H1 (cell line): ENCODE data around the gene QDPR. TPM values are rescaled to one million over a fixed set of nuclear protein-coding genes. Genes with fewer than 3 reads are reported as not detected.

Source experiments
- CTCF ChIA-PET: fragments of 300-600 bp; sonication (Branson Sonifier 250); formaldehyde crosslinking; loops from one replicate; lab custom pipeline; 2021; ENCODE audit not compliant: partially characterized antibody; lab: Charles Lee
- POLR2A ChIA-PET: fragments of 300-600 bp; sonication (Branson Sonifier 250); formaldehyde crosslinking; loops from one replicate; lab custom pipeline; 2021; ENCODE audit warnings: inconsistent platforms; ENCODE audit not compliant: partially characterized antibody; lab: Charles Lee
- DNase-seq, 2 experiments: peaks; one replicate each; pipeline versions ENCODE4 v3.0.0 to v3.0.0-alpha.2; 2010 to 2022; ENCODE audit warnings: low spot score in 2 of 2, low read depth in 1 of 2, mixed read lengths in 1 of 2
- FAIRE-seq: peaks from 2 replicates; lab custom pipeline; 2011; peaks lifted over from hg19 to GRCh38; lab: Jason Lieb, UNC
- H2AFZ ChIP-seq: 2 replicates; pipeline ENCODE4 v1.8.1; 2012; ENCODE audit warnings: low read length, inconsistent platforms
- H2AK5ac ChIP-seq: 2 replicates; pipeline ENCODE4 v1.6.1; 2013; ENCODE audit warnings: low read depth, low read length
- H2BK120ac ChIP-seq: replicated peaks from 2 replicates; pipeline ENCODE3; 2013; ENCODE audit warnings: low read depth, low read length, inconsistent platforms
- H2BK12ac ChIP-seq: 2 replicates; pipeline ENCODE4 v1.6.1; 2013; ENCODE audit warnings: low read depth, low read length
- H2BK15ac ChIP-seq: 2 replicates; pipeline ENCODE4 v1.6.1; 2013; ENCODE audit warnings: low read length
- H2BK20ac ChIP-seq: 2 replicates; pipeline ENCODE4 v1.6.1; 2013; ENCODE audit warnings: low read length
- H2BK5ac ChIP-seq: 2 replicates; pipeline ENCODE4 v1.6.1; 2013; ENCODE audit warnings: low read depth, low read length
- H3K14ac ChIP-seq: 2 replicates; pipeline ENCODE4 v1.6.1; 2013; ENCODE audit warnings: inconsistent platforms; ENCODE audit not compliant: insufficient read length
- H3K18ac ChIP-seq: 2 replicates; pipeline ENCODE4 v1.6.1; 2013; ENCODE audit warnings: low read length; ENCODE audit errors: extremely low read depth
- H3K23ac ChIP-seq: 2 replicates; pipeline ENCODE4 v1.6.1; 2013; ENCODE audit warnings: inconsistent platforms; ENCODE audit not compliant: insufficient read length
- H3K23me2 ChIP-seq: 2 replicates; pipeline ENCODE4 v1.6.1; 2013; ENCODE audit warnings: low read depth, low read length
- H3K27ac ChIP-seq: 2 replicates; pipeline ENCODE4 v1.6.1; 2011; ENCODE audit warnings: low read depth, low read length, inconsistent platforms
- H3K27me3 ChIP-seq, 4 experiments: replicated peaks in 1 of 4; 1 replicate in 1 of 4; 2 replicates in 3 of 4; pipeline versions ENCODE4 v1.6.1 to v1.8.1; 2011 to 2013; ENCODE audit warnings: low read length in 3 of 4, mild to moderate bottlenecking in 3 of 4, inconsistent platforms in 2 of 4, mixed read lengths in 2 of 4, moderate library complexity in 1 of 4; ENCODE audit not compliant: control insufficient read depth in 3 of 4, insufficient read depth in 3 of 4; ENCODE audit errors: extremely low read depth in 1 of 4
- H3K36me3 ChIP-seq, 4 experiments: 2 replicates each; pipeline versions ENCODE4 v1.6.1 to v1.8.1; 2011 to 2013; ENCODE audit warnings: mild to moderate bottlenecking in 4 of 4, low read length in 3 of 4, moderate library complexity in 2 of 4, control low read depth in 1 of 4, inconsistent platforms in 1 of 4; ENCODE audit not compliant: insufficient read depth in 4 of 4, control insufficient read depth in 2 of 4
- H3K4ac ChIP-seq: replicated peaks from 2 replicates; pipeline ENCODE3; 2013; ENCODE audit warnings: low read length, low read depth, mixed read lengths, inconsistent platforms; ENCODE audit not compliant: insufficient read length
- H3K4me1 ChIP-seq, 4 experiments: replicated peaks in 1 of 4; 1 replicate in 1 of 4; 2 replicates in 3 of 4; pipeline versions ENCODE4 v1.6.1 to v1.8.1; 2011 to 2013; ENCODE audit warnings: low read length in 3 of 4, inconsistent platforms in 2 of 4, mixed read lengths in 1 of 4; ENCODE audit not compliant: insufficient read depth in 4 of 4, control insufficient read depth in 3 of 4
- H3K4me2 ChIP-seq, 2 experiments: 2 replicates each; pipeline versions ENCODE4 v1.6.1 to v1.8.1; 2011 to 2013; ENCODE audit warnings: low read depth in 2 of 2, low read length in 2 of 2, control low read depth in 1 of 2, inconsistent platforms in 1 of 2, mild to moderate bottlenecking in 1 of 2; ENCODE audit not compliant: insufficient read depth in 1 of 2
- H3K4me3 ChIP-seq, 4 experiments: fragments of 200-600, 300-600 bp in 1 of 4; sonication (generic), shearing (Covaris generic), sonication (Bioruptor Twin) in 1 of 4; 2 replicates each; pipeline versions ENCODE4 v1.5.1 to v1.8.1; 2011 to 2016; ENCODE audit warnings: low read length in 4 of 4, low read depth in 3 of 4, control low read depth in 2 of 4, inconsistent platforms in 2 of 4, mild to moderate bottlenecking in 2 of 4, mixed read lengths in 1 of 4, moderate library complexity in 1 of 4; ENCODE audit not compliant: insufficient read depth in 2 of 4; ENCODE audit errors: extremely low read depth in 1 of 4
- H3K56ac ChIP-seq: replicated peaks from 2 replicates; pipeline ENCODE3; 2013; ENCODE audit warnings: low read depth, mild to moderate bottlenecking, mixed read lengths, low read length, inconsistent platforms; ENCODE audit not compliant: insufficient read length
- H3K79me1 ChIP-seq: 2 replicates; pipeline ENCODE4 v1.6.1; 2013; ENCODE audit warnings: low read depth, low read length, control low read depth
- H3K79me2 ChIP-seq, 2 experiments: 2 replicates each; pipeline versions ENCODE4 v1.6.1 to v1.8.1; 2012 to 2013; ENCODE audit warnings: low read length in 2 of 2, mild to moderate bottlenecking in 2 of 2, inconsistent platforms in 1 of 2; ENCODE audit not compliant: insufficient read depth in 2 of 2, control insufficient read depth in 1 of 2
- H3K9ac ChIP-seq, 4 experiments: replicated peaks in 1 of 4; 1 replicate in 1 of 4; 2 replicates in 3 of 4; pipeline versions ENCODE4 v1.6.1 to v1.8.1; 2011 to 2013; ENCODE audit warnings: low read depth in 3 of 4, low read length in 3 of 4, control low read depth in 2 of 4, mild to moderate bottlenecking in 2 of 4, moderate library complexity in 2 of 4, inconsistent platforms in 1 of 4; ENCODE audit errors: extremely low read depth in 1 of 4
- H3K9me3 ChIP-seq, 2 experiments: 2 replicates each; pipeline versions ENCODE4 v1.6.1 to v1.8.1; 2012 to 2013; ENCODE audit warnings: mild to moderate bottlenecking in 2 of 2, moderate library complexity in 2 of 2, control low read depth in 1 of 2, inconsistent platforms in 1 of 2, low read depth in 1 of 2, low read length in 1 of 2, mixed read lengths in 1 of 2; ENCODE audit not compliant: insufficient read depth in 2 of 2
- H4K20me1 ChIP-seq, 2 experiments: replicated peaks in 1 of 2; 2 replicates each; pipeline versions ENCODE3 to v1.8.1; 2011 to 2013; ENCODE audit warnings: inconsistent platforms in 2 of 2, low read length in 2 of 2, mild to moderate bottlenecking in 1 of 2; ENCODE audit not compliant: insufficient read depth in 2 of 2, control insufficient read depth in 1 of 2
- H4K5ac ChIP-seq: 2 replicates; pipeline ENCODE4 v1.6.1; 2013; ENCODE audit warnings: low read length, low read depth, mixed read lengths, inconsistent platforms; ENCODE audit not compliant: insufficient read length
- H4K8ac ChIP-seq: 2 replicates; pipeline ENCODE4 v1.8.0; 2013; ENCODE audit warnings: mild to moderate bottlenecking, moderate library complexity, low read length, inconsistent platforms; ENCODE audit not compliant: insufficient read depth; ENCODE audit errors: extremely low read depth
- H4K91ac ChIP-seq: replicated peaks from 2 replicates; pipeline ENCODE3; 2013; ENCODE audit warnings: low read length, mixed read lengths, inconsistent platforms; ENCODE audit not compliant: insufficient read length
- ASH2L ChIP-seq: fragments of 200-600, 300-600 bp; sonication (generic); IDR thresholded peaks from one replicate; pipeline ENCODE4 v1.7.1; 2017; ENCODE audit warnings: low read length
- BACH1 ChIP-seq: IDR thresholded peaks from 2 replicates; pipeline ENCODE4 v1.6.1; 2012; ENCODE audit warnings: low read length, improper control_type of control experiment
- CBX8 ChIP-seq: fragments of 300-800, 300-1000 bp; sonication (generic); IDR thresholded peaks from 2 replicates; pipeline ENCODE4 v1.7.1; 2016; ENCODE audit warnings: low read depth, low read length, borderline replicate concordance
- CREB1 ChIP-seq: IDR thresholded peaks from 2 replicates; pipeline ENCODE4 v1.6.1; 2012; ENCODE audit warnings: inconsistent platforms
- CTBP2 ChIP-seq: IDR thresholded peaks from 2 replicates; pipeline ENCODE4 v1.7.0; 2011; ENCODE audit warnings: borderline replicate concordance, mild to moderate bottlenecking, moderate library complexity, mixed read lengths, low read length; ENCODE audit not compliant: insufficient read depth, insufficient read length
- EP300 ChIP-seq, 2 experiments: IDR thresholded peaks; 1 replicate in 1 of 2; 2 replicates in 1 of 2; pipeline ENCODE4 v1.6.1; 2011 to 2012; ENCODE audit warnings: low read depth in 2 of 2, low read length in 2 of 2, mild to moderate bottlenecking in 2 of 2, borderline replicate concordance in 1 of 2, inconsistent platforms in 1 of 2, moderate library complexity in 1 of 2
- EZH2 ChIP-seq: fragments of 200-600 bp; sonication (generic); IDR thresholded peaks from 2 replicates; pipeline ENCODE4 v1.7.1; 2012; ENCODE audit warnings: low read depth, mild to moderate bottlenecking, moderate library complexity, low read length, inconsistent platforms; ENCODE audit not compliant: severe bottlenecking
- GTF2F1 ChIP-seq: IDR thresholded peaks from 2 replicates; pipeline ENCODE4 v1.6.1; 2012; ENCODE audit warnings: low read depth, low read length, improper control_type of control experiment, borderline replicate concordance
- JUND ChIP-seq: IDR thresholded peaks from 2 replicates; pipeline ENCODE4 v1.6.1; 2011; ENCODE audit warnings: mild to moderate bottlenecking, improper control_type of control experiment, low read length
- KDM5A ChIP-seq: fragments of 200-600 bp; IDR thresholded peaks from 2 replicates; pipeline ENCODE4 v1.7.1; 2012; ENCODE audit warnings: mild to moderate bottlenecking, low read length, inconsistent platforms, mixed read lengths
- WGBS, 2 experiments: shearing (Covaris generic) in 1 of 2; methylation state at CpG; one replicate each; pipeline versions ENCODE4 v1.1.6 to v1.1.7; 2013 to 2015; ENCODE audit warnings: low lambda C conversion rate in 2 of 2, mixed read lengths in 2 of 2, inconsistent platforms in 1 of 2, low coverage in 1 of 2, missing lambda C conversion rate in 1 of 2; ENCODE audit not compliant: insufficient replicate concordance in 2 of 2, insufficient coverage in 1 of 2, insufficient read length in 1 of 2; ENCODE audit errors: extremely low coverage in 1 of 2, missing lambda C conversion rate in 1 of 2; 5-methylcytosine and 5-hydroxymethylcytosine counted together
- polyA plus RNA-seq, 7 experiments: library from polyadenylated mRNA; depleted of rRNA in 3 of 7; stranded (reverse) in 5 of 7; unstranded in 2 of 7; fragments of >200 nt in 5 of 7; fragments of 200-250 nt in 2 of 7; gene quantifications; 1 replicate in 5 of 7; 2 replicates in 1 of 7; 4 replicates in 1 of 7; pipeline versions ENCODE4 v1.2.1 to v1.2.3, GENCODE V29; 2011 to 2013; ENCODE audit warnings: missing spikeins in 2 of 7, mixed read lengths in 2 of 7
- total RNA-seq: library from RNA; stranded (reverse); fragmentation: NEBNext Ultra II Directional; extraction: Animal tissue kit (Norgen Biotek cat#: 25700); gene quantifications from 2 replicates; pipeline ENCODE4 v1.2.1, GENCODE V29; 2021
- TF ChIP-seq, protein P1 (sequence below), 3 experiments: IDR thresholded peaks; 1 replicate in 2 of 3; 2 replicates in 1 of 3; pipeline versions ENCODE4 v1.5.1 to v1.6.1; 2011; ENCODE audit warnings: low read length in 3 of 3, mild to moderate bottlenecking in 3 of 3, inconsistent platforms in 2 of 3, low read depth in 1 of 3, moderate library complexity in 1 of 3; ENCODE audit not compliant: insufficient read depth in 1 of 3; ENCODE audit errors: control extremely low read depth in 1 of 3

The QDPR gene
- total and polyA plus RNA-seq, 2 of the 8 experiments (the other 6 are each of a cell fraction or from before 2014, with no cell fraction given), result 33.6 to 35.9 TPM

DNA sequence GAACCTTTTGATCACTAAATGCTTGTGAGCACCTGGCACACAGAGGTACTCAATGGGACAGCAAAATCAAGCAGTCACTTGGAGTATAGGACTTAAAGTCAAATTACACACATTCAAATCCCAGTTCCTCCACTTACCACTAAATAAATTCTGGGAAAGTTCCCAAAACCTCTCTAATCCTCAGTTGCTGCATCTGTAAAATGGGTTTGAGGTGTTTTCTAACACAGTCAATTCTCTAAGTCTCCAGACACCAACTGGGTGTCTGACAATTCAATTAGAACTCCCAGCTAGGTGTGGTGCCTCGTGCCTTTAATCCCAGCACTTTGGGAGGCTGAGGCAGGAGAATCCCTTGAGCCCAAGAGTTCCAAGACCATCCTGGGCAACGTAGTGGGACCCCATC lies 19.0 kb downstream of the QDPR start:
- H3K79me1 ChIP-seq, result peaks cover 3% of the 10 kb centered on the region
- no peak overlapping the region for H3K4ac ChIP-seq
- no peak overlapping the region for H4K91ac ChIP-seq
- H3K36me3 ChIP-seq, result peaks cover 2 to 25% (median 8%) of the 10 kb centered on the region in 4 experiments; a peak in 6 of 8 replicates
- FAIRE-seq (no peak), DNase-seq (no peak)
- no peak overlapping the region for H3K14ac ChIP-seq
- H2BK5ac ChIP-seq, result no peak overlapping the region; the same call in 1 of the 2 replicates
- H4K8ac ChIP-seq, result no peak overlapping the region
- H2BK12ac ChIP-seq, result no peak overlapping the region
- no peak overlapping the region for H3K9ac ChIP-seq
- H2AK5ac ChIP-seq, result no peak overlapping the region
- peaks cover 0 to 4% of the 10 kb centered on the region in 2 experiments for H4K20me1 ChIP-seq
- H2BK20ac ChIP-seq, result no peak overlapping the region
- H3K23me2 ChIP-seq, result 0 out of 2 replicates have a peak, but pooled peaks cover 1% of the 10 kb centered on the region
- WGBS, 2 experiments, result 79% methylated on average over 2 of the region's 2 CpGs; no CpG with 5 or more reads in 1 of the 2 experiments
- no peaks in the 10 kb centered on the region for H3K27me3 ChIP-seq
- H3K9me3 ChIP-seq, result no peaks in the 10 kb centered on the region
- H3K27ac ChIP-seq, result no peak overlapping the region
- no peak overlapping the region for H3K56ac ChIP-seq
- no peak overlapping the region for H3K18ac ChIP-seq
- no peak overlapping the region for H3K23ac ChIP-seq
- CTCF ChIA-PET, result interaction anchor here (1.0 to 1.5 kb wide), 2 partner anchors 9 to 20 kb away, joined by 3 to 4 read pairs; no protein-coding TSS in a partner anchor
- no peak overlapping the region for H2BK120ac ChIP-seq
- POLR2A ChIA-PET, result interaction anchor here (0.8 to 1.1 kb wide), 3 partner anchors 9 to 20 kb away, joined by 3 to 4 read pairs (median 3); no protein-coding TSS in a partner anchor
- H3K4me2 ChIP-seq, result no peak overlapping the region
- no peak overlapping the region for H2BK15ac ChIP-seq
- H3K79me2 ChIP-seq, result no peaks in the 10 kb centered on the region
- no peak overlapping the region for H3K4me3 ChIP-seq
- no peak overlapping the region for H2AFZ ChIP-seq
- H4K5ac ChIP-seq, result no peak overlapping the region
- peaks cover 0 to 6% (median 4%) of the 10 kb centered on the region in 4 experiments; a peak in 4 of 7 replicates for H3K4me1 ChIP-seq
- TF ChIP-seq ASH2L, result no peak
- no peak for TF ChIP-seq EZH2
- TF ChIP-seq BACH1, result no peak
- TF ChIP-seq, protein P1, sequence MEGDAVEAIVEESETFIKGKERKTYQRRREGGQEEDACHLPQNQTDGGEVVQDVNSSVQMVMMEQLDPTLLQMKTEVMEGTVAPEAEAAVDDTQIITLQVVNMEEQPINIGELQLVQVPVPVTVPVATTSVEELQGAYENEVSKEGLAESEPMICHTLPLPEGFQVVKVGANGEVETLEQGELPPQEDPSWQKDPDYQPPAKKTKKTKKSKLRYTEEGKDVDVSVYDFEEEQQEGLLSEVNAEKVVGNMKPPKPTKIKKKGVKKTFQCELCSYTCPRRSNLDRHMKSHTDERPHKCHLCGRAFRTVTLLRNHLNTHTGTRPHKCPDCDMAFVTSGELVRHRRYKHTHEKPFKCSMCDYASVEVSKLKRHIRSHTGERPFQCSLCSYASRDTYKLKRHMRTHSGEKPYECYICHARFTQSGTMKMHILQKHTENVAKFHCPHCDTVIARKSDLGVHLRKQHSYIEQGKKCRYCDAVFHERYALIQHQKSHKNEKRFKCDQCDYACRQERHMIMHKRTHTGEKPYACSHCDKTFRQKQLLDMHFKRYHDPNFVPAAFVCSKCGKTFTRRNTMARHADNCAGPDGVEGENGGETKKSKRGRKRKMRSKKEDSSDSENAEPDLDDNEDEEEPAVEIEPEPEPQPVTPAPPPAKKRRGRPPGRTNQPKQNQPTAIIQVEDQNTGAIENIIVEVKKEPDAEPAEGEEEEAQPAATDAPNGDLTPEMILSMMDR (IDR thresholded peaks at IDR 0.05; ENCODE audit: control extremely low read depth in 1 of 3, insufficient read depth in 1 of 3, low read depth in 1 of 3, low read length in 3 of 3), result no peak
- TF ChIP-seq JUND, result no peak
- no peak for TF ChIP-seq CTBP2
- TF ChIP-seq GTF2F1, result no peak
- no peak for TF ChIP-seq KDM5A
- no peak for TF ChIP-seq CREB1
- no peak for TF ChIP-seq CBX8
- no peak for TF ChIP-seq EP300 (IDR thresholded peaks at IDR 0.05; ENCODE audit: borderline replicate concordance in 1 of 2, low read depth in 2 of 2, low read length in 2 of 2)
